HG03045 (cell line): Measurements from ENCODE around the gene KRTCAP2.

ENCODE experiments used
- ATAC-seq: cut with Tn5 transposase; IDR thresholded peaks from one replicate; pipeline ENCODE4 v1.9.1; 2021; ENCODE audit warnings: mild to moderate bottlenecking, moderate library complexity; ENCODE audit not compliant: unreplicated experiment

Gene KRTCAP2

DNA sequence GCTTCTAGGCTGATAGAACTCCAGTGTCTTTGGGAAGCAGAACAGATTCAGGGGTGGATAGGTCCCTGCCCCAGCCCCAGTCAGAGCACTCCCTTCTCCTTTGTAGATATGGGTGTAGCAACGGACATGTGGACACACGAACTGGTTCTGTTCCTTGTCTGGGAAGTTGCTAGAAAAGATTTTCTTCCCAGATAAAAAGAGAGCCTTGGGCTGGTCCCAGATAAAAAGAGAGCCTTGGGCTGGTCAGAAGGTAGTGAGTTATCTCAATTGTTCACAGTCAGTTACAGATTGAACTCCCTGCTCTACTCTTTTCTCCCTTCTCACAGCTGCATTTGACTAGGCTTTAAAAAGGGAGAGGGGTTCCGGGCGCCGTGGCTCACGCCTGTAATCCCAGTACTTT, 52.9 kb downstream of the KRTCAP2 start:
- ATAC-seq = no peak
